Ovary (tissue), 3 donors: ENCODE results near the gene CTNNA3.

Source experiments
- CTCF ChIP-seq, 3 donors: fragments of 450-650 bp in 2 of 3; fragments of 200-600 bp in 1 of 3; IDR thresholded peaks; one replicate each; pipeline versions ENCODE4 v1.5.1 to v1.8.0; 2016 to 2022; ENCODE audit warnings: antibody characterized with exemption in 3 of 3, mild to moderate bottlenecking in 1 of 3
- EP300 ChIP-seq: sonication (generic); formaldehyde crosslinking; IDR thresholded peaks from one replicate; pipeline ENCODE4 v1.6.1; 2017; ENCODE audit warnings: antibody characterized with exemption
- POLR2A ChIP-seq: fragments of 450-650 bp; IDR thresholded peaks from one replicate; pipeline ENCODE4 v1.6.1; 2017; ENCODE audit warnings: antibody characterized with exemption, mild to moderate bottlenecking, moderate library complexity
- donor health status: DM: no; HTN: no; CAD: no.

- TF ChIP-seq CTCF (IDR thresholded peaks at IDR 0.05) (no peak), EP300 (no peak), POLR2A (no peak)
Observed at GRCh38 chr10:66934711-66935110, 761.3 kb downstream of the CTNNA3 start.
